Epithelial cell of proximal tubule (primary cell): ENCODE measurements around the gene MT1F. TPM values are rescaled to one million over a fixed set of nuclear protein-coding genes. Genes with fewer than 3 reads are reported as not detected.

Experiments
- total RNA-seq: library from RNA; depleted of rRNA; stranded (reverse); fragments of >200 nt; gene quantifications from 2 replicates; pipeline ENCODE4 v1.2.3, GENCODE V29; 2015

The MT1F gene
- total RNA-seq, 1 donor from 2014 or later, result 95.8 TPM

Other genes starting within 250 kb of the MT1F start
- gene AMFR, start 232.4 kb upstream of the MT1F start, total RNA-seq, result 111 and 119 TPM in 2 replicates
- 77.1 and 78.2 TPM in 2 replicates for gene NUDT21, start 206.6 kb upstream of the MT1F start, total RNA-seq
- 54.9 and 66.7 TPM in 2 replicates for gene OGFOD1, start 206.4 kb upstream of the MT1F start, total RNA-seq
- gene BBS2, start 137.9 kb upstream of the MT1F start, total RNA-seq, result 24.9 and 75.3 TPM in 2 replicates
- gene MT4, start 92.9 kb upstream of the MT1F start, total RNA-seq, result not detected in 2 replicates
- 1.0 and 5.1 TPM in 2 replicates for gene MT3, start 68.4 kb upstream of the MT1F start, total RNA-seq
- 1,146 and 1,559 TPM in 2 replicates for gene MT2A, start 49.4 kb upstream of the MT1F start, total RNA-seq
- gene MT1E, start 32.2 kb upstream of the MT1F start, total RNA-seq, result 724 and 1,203 TPM in 2 replicates
- 19.1 and 124 TPM in 2 replicates for gene MT1M, start 25.3 kb upstream of the MT1F start, total RNA-seq
- 26.0 and 62.4 TPM in 2 replicates for gene MT1A, start 19.3 kb upstream of the MT1F start, total RNA-seq
- not detected in 2 replicates for gene MT1B, start 6.1 kb upstream of the MT1F start, total RNA-seq
- 40.2 and 1,970 TPM in 2 replicates for gene MT1G, start 10.1 kb downstream of the MT1F start, total RNA-seq
- gene MT1H, start 11.9 kb downstream of the MT1F start, total RNA-seq, result 15.4 and 781 TPM in 2 replicates
- gene MT1X, start 24.5 kb downstream of the MT1F start, total RNA-seq, result 87.8 and 132 TPM in 2 replicates
- gene NUP93, start 72.2 kb downstream of the MT1F start, total RNA-seq, result 92.5 and 134 TPM in 2 replicates
- not detected in 2 replicates for gene SLC12A3, start 207.2 kb downstream of the MT1F start, total RNA-seq